Ascending aorta (tissue), 2 donors: ENCODE results near the gene ASPDH. TPM values are rescaled to one million over a fixed set of nuclear protein-coding genes. Genes with fewer than 3 reads are reported as not detected.

Experiments
- DNase-seq, 2 donors: peaks; one replicate each; pipeline ENCODE4 v3.0.0-alpha.2; 2019; ENCODE audit warnings: low spot score in 2 of 2
- H3K27ac ChIP-seq, 2 donors: fragments of 200-600 bp; sonication (generic); one replicate each; pipeline ENCODE4 v1.5.1; 2016 to 2017; ENCODE audit warnings: mild to moderate bottlenecking in 1 of 2
- H3K27me3 ChIP-seq: fragments of 200-600 bp; sonication (generic); one replicate; pipeline ENCODE4 v1.5.1; 2017
- H3K36me3 ChIP-seq, 2 donors: fragments of 200-600 bp; sonication (generic); one replicate each; pipeline ENCODE4 v1.5.1; 2016
- H3K4me1 ChIP-seq, 2 donors: fragments of 200-600 bp; sonication (generic); one replicate each; pipeline ENCODE4 v1.5.1; 2016 to 2017; ENCODE audit warnings: mild to moderate bottlenecking in 1 of 2
- H3K4me3 ChIP-seq, 2 donors: fragments of 200-600 bp; sonication (generic); one replicate each; pipeline ENCODE4 v1.5.1; 2016 to 2017; ENCODE audit warnings: mild to moderate bottlenecking in 1 of 2
- H3K9me3 ChIP-seq, 2 donors: fragments of 200-600 bp; sonication (generic); one replicate each; pipeline ENCODE4 v1.5.1; 2016
- CTCF ChIP-seq, 3 experiments: fragments of 200-600 bp in 2 of 3; fragments of 450-650 bp in 1 of 3; sonication (generic) in 2 of 3; IDR thresholded peaks; one replicate each; pipeline ENCODE4 v1.5.1; 2016 to 2019; ENCODE audit warnings: antibody characterized with exemption in 3 of 3, mild to moderate bottlenecking in 1 of 3, moderate library complexity in 1 of 3
- intact Hi-C: fragments of 100-400 bp; cut with DNase I; formaldehyde crosslinking; loops from one replicate; pipeline ENCODE4 v1.15.1; 2023
- total RNA-seq: library from RNA; depleted of rRNA; stranded (reverse); fragments of >200 nt; gene quantifications from one replicate; pipeline ENCODE4 v1.1.0, GENCODE V29; 2016

ASPDH gene
- total RNA-seq, 1 donor from 2014 or later: not detected

GRCh38 chr19:50501186-50501567, 12.5 kb downstream of the ASPDH start:
- no peaks in the 10 kb centered on the region for H3K4me1 ChIP-seq
- intact Hi-C loops: no loop called here
- no peak for TF ChIP-seq CTCF (IDR thresholded peaks at IDR 0.05)
- H3K4me3 ChIP-seq: no peak overlapping the region
- H3K36me3 ChIP-seq: peaks cover 0 to 5% of the 10 kb centered on the region in 2 donors
- no peak overlapping the region for H3K27ac ChIP-seq
- no peak for DNase-seq
- H3K9me3 ChIP-seq: no peaks in the 10 kb centered on the region
- H3K27me3 ChIP-seq: no peaks in the 10 kb centered on the region

GRCh38 chr19:50500753-50501151, 13.0 kb downstream of the ASPDH start:
- Histone ChIP-seq H3K27me3 (no peaks in the 10 kb centered on the region), H3K4me3 (no peak overlapping the region), H3K27ac (no peak overlapping the region), H3K4me1 (no peaks in the 10 kb centered on the region), H3K36me3 (peaks cover 0 to under 1% of the 10 kb centered on the region in 2 donors), H3K9me3 (no peaks in the 10 kb centered on the region)
- DNase-seq: no peak
- no peak for TF ChIP-seq CTCF (IDR thresholded peaks at IDR 0.05)
- intact Hi-C loops: no loop called here

GRCh38 chr19:50500060-50500752, 13.5 kb downstream of the ASPDH start:
- Histone ChIP-seq H3K4me3 (no peak overlapping the region), H3K4me1 (no peaks in the 10 kb centered on the region), H3K27ac (no peak overlapping the region), H3K27me3 (no peaks in the 10 kb centered on the region), H3K36me3 (no peaks in the 10 kb centered on the region), H3K9me3 (no peaks in the 10 kb centered on the region)
- no peak for DNase-seq
- intact Hi-C loops: no loop called here
- TF ChIP-seq CTCF (IDR thresholded peaks at IDR 0.05): no peak

- intact Hi-C loops: no loop called here
- H3K36me3 ChIP-seq: no peaks in the 10 kb centered on the region
- H3K27me3 ChIP-seq: no peaks in the 10 kb centered on the region
- no peaks in the 10 kb centered on the region for H3K9me3 ChIP-seq
- H3K4me1 ChIP-seq: no peaks in the 10 kb centered on the region
- no peak overlapping the region for H3K4me3 ChIP-seq
- DNase-seq: no peak
- TF ChIP-seq CTCF (IDR thresholded peaks at IDR 0.05): no peak
- no peak overlapping the region for H3K27ac ChIP-seq
Measured at GRCh38 chr19:50498219-50499056, 15.3 kb downstream of the ASPDH start.

GRCh38 chr19:50497022-50497405, 16.7 kb downstream of the ASPDH start:
- intact Hi-C loops: no loop called here
- DNase-seq: no peak
- Histone ChIP-seq H3K4me1 (no peaks in the 10 kb centered on the region), H3K36me3 (no peaks in the 10 kb centered on the region), H3K27ac (no peak overlapping the region), H3K4me3 (no peak overlapping the region), H3K27me3 (no peaks in the 10 kb centered on the region), H3K9me3 (no peaks in the 10 kb centered on the region)
- TF ChIP-seq CTCF (IDR thresholded peaks at IDR 0.05): no peak
